ENCODE data around the gene CCL11. TPM values are rescaled to one million over a fixed set of nuclear protein-coding genes. Genes with fewer than 3 reads are reported as not detected.

Gene CCL11
- total RNA-seq, 3 donors from 2014 or later = 0.29 TPM; not detected in 2

- intact Hi-C loops (cut with DNase I; ENCODE audit: low total_unique reads) = no loop called here
- peak overlapping the region in 1 of 2 donors; percentile 8 for H3K27ac ChIP-seq
- peaks cover 0 to 6% of the 10 kb centered on the region in 2 donors for H3K4me1 ChIP-seq
- TF ChIP-seq POLR2AphosphoS5 (IDR thresholded peaks at IDR 0.05) (no peak), CTCF (IDR thresholded peaks at IDR 0.05) (no peak), POLR2A (IDR thresholded peaks at IDR 0.05) (no peak)
- no peak overlapping the region for H3K4me3 ChIP-seq
- H3K9me3 ChIP-seq = no peaks in the 10 kb centered on the region
- no peaks in the 10 kb centered on the region for H3K27me3 ChIP-seq
- no peaks in the 10 kb centered on the region for H3K36me3 ChIP-seq
- no peak for DNase-seq (ENCODE audit: low spot score in 2 of 2)
Measured at GRCh38 chr17:34243364-34244320, 41.9 kb upstream of the CCL11 start.

DNA sequence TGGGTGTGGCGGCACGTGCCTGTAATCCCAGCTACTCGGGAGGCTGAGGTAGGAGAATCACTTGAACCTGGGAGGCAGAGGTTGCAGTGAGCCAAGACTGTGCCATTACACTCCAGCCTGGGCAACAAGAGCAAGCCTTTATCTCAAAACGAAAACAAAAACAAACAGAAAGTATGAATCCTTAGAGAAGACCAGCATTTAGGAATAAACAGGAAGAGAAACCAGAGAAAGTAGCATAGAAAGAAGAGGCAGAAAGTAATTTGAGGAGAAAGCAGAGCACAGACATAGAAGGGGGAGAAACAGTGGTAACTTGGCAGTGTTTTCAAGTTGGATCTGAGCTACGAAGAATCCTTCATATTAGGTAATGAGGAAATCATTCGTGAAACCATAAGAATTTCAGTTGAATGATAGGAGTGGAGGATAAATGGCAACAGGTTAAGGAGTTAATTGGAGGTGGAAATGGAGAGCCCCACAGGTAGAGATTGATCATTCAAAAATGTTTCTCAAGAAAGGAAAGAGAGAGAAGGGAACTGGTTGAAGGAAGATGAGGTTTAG is 40.1 kb upstream of the CCL11 start:
- H3K27ac ChIP-seq = no peak overlapping the region
- intact Hi-C loops (cut with DNase I; ENCODE audit: low total_unique reads) = no loop called here
- no peaks in the 10 kb centered on the region for H3K4me1 ChIP-seq
- no peaks in the 10 kb centered on the region for H3K27me3 ChIP-seq
- TF ChIP-seq POLR2A (IDR thresholded peaks at IDR 0.05) = no peak
- TF ChIP-seq CTCF (IDR thresholded peaks at IDR 0.05) = no peak
- no peak for TF ChIP-seq POLR2AphosphoS5 (IDR thresholded peaks at IDR 0.05)
- H3K9me3 ChIP-seq = no peaks in the 10 kb centered on the region
- DNase-seq (ENCODE audit: low spot score in 2 of 2) = no peak
- H3K4me3 ChIP-seq = no peak overlapping the region
- no peaks in the 10 kb centered on the region for H3K36me3 ChIP-seq

DNA sequence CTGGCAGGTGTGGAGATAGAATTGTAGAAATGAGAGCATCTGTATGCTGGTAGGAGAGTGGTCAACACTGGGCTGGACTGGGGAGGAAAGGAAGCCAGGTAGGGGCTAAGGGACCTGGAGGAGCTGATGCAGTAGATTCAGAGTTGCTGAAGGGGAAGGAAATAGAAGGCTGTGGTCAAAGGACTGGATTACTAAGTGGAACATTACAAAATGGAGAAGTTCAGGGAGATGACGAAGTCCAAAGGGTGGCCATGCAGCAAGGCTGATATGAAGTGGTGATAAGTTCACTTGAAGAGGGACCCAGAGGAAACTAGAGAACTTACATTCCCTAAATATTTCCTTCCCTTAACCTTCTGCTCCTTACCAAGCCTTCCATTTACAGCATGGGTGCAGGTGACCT is 39.1 kb upstream of the CCL11 start:
- Histone ChIP-seq H3K9me3 (no peaks in the 10 kb centered on the region), H3K36me3 (no peaks in the 10 kb centered on the region), H3K27ac (no peak overlapping the region), H3K4me3 (no peak overlapping the region), H3K27me3 (no peaks in the 10 kb centered on the region), H3K4me1 (peaks cover 0 to 2% of the 10 kb centered on the region in 2 donors)
- intact Hi-C loops (cut with DNase I; ENCODE audit: low total_unique reads) = no loop called here
- DNase-seq (ENCODE audit: low spot score in 2 of 2) = no peak
- no peak for TF ChIP-seq POLR2A (IDR thresholded peaks at IDR 0.05)
- no peak for TF ChIP-seq POLR2AphosphoS5 (IDR thresholded peaks at IDR 0.05)
- TF ChIP-seq CTCF (IDR thresholded peaks at IDR 0.05) = no peak

GRCh38 chr17:34246881-34247280 is 38.7 kb upstream of the CCL11 start:
- H3K27ac ChIP-seq = no peak overlapping the region
- H3K9me3 ChIP-seq = no peaks in the 10 kb centered on the region
- TF ChIP-seq POLR2AphosphoS5 (IDR thresholded peaks at IDR 0.05) (no peak), CTCF (IDR thresholded peaks at IDR 0.05) (no peak), POLR2A (IDR thresholded peaks at IDR 0.05) (no peak)
- H3K4me1 ChIP-seq = peaks cover 0 to 7% of the 10 kb centered on the region in 2 donors
- H3K36me3 ChIP-seq = no peaks in the 10 kb centered on the region
- intact Hi-C loops (cut with DNase I; ENCODE audit: low total_unique reads) = no loop called here
- no peak overlapping the region for H3K4me3 ChIP-seq
- no peaks in the 10 kb centered on the region for H3K27me3 ChIP-seq
- no peak for DNase-seq (ENCODE audit: low spot score in 2 of 2)

DNA sequence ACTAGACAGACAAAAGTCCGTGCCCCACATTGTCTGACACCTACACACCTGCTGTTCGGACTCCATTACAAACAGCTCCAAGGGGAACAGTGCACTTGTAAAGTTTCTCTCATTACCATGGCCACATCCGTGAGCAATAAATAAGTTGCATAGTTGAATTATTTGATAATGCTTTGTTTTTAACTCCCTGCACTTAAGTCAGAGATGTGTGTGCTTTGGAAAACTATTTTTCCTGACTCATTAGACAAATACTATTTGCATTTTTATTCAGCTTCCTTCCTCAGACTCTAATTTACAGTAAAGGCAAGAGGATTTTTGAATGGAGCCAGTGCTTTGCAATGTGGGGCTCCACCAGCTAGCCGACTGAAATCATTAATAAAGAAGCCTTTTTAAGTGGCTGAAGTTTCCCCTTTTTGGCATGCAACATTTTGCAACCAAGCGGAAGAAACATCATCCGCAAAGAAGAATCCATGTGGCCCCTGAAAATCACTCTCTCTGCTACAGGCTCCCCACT is 37.0 kb upstream of the CCL11 start:
- H3K4me3 ChIP-seq = no peak overlapping the region
- H3K4me1 ChIP-seq = peaks cover 11% of the 10 kb centered on the region in 2 donors

More for the DNA sequence above, 37.0 kb upstream of the CCL11 start:
- intact Hi-C loops (cut with DNase I; ENCODE audit: low total_unique reads) = no loop called here
- H3K36me3 ChIP-seq = no peaks in the 10 kb centered on the region
- no peaks in the 10 kb centered on the region for H3K9me3 ChIP-seq
- DNase-seq (ENCODE audit: low spot score in 2 of 2) = no peak
- no peaks in the 10 kb centered on the region for H3K27me3 ChIP-seq
- no peak for TF ChIP-seq CTCF (IDR thresholded peaks at IDR 0.05)
- TF ChIP-seq POLR2AphosphoS5 (IDR thresholded peaks at IDR 0.05) = no peak
- no peak for TF ChIP-seq POLR2A (IDR thresholded peaks at IDR 0.05)
- peak overlapping the region in 1 of 2 donors; percentile 8 for H3K27ac ChIP-seq

Data from breast epithelium (tissue), 4 donors.